Right ventricle myocardium inferior (tissue), 1 donor: Measurements from ENCODE around the gene RCBTB2. TPM values are rescaled to one million over a fixed set of nuclear protein-coding genes. Genes with fewer than 3 reads are reported as not detected.
"Not testable (repeated sequence)": the region's sequence is repeated elsewhere in the genome, so short reads cannot be mapped to it uniquely, and the experiment has no call there.

Experiments
- ATAC-seq: fragments of 200-7000 bp; cut with Tn5 transposase; one replicate; pipeline ENCODE4 v1.9.1; 2020; ENCODE audit warnings: mild to moderate bottlenecking, moderate library complexity
- DNase-seq: peaks from one replicate; pipeline ENCODE4 v3.0.0; 2021; ENCODE audit errors: missing footprints
- intact Hi-C: fragments of 100-400 bp; cut with DNase I; formaldehyde crosslinking; loops from one replicate; pipeline ENCODE4 v1.11.0; 2022
- long read RNA-seq: library from polyadenylated mRNA; unstranded; transcript quantifications from one replicate; pipeline ENCODE4 v2.0.0, GENCODE V29; 2021
- total RNA-seq: library from RNA; stranded (reverse); fragmentation: NEBNext Ultra II Directional; extraction: Animal tissue kit (Norgen Biotek cat#: 25700); gene quantifications from one replicate; pipeline ENCODE4 v1.2.1, GENCODE V29; 2021
- donor health status: DM: no; HTN: yes; CAD: no; lungs with severe emphysema.

Gene RCBTB2
- total RNA-seq: 16.4 TPM
- long read RNA-seq, transcript RCBTB2-201 (15 exons, 3,232 nt): major isoform, 8 of 13 reads
- long read RNA-seq, partial matches to known transcripts: 0 of 13 reads
- long read RNA-seq, other reads (novel, unspliced or antisense): 4 of 13 reads

DNA sequence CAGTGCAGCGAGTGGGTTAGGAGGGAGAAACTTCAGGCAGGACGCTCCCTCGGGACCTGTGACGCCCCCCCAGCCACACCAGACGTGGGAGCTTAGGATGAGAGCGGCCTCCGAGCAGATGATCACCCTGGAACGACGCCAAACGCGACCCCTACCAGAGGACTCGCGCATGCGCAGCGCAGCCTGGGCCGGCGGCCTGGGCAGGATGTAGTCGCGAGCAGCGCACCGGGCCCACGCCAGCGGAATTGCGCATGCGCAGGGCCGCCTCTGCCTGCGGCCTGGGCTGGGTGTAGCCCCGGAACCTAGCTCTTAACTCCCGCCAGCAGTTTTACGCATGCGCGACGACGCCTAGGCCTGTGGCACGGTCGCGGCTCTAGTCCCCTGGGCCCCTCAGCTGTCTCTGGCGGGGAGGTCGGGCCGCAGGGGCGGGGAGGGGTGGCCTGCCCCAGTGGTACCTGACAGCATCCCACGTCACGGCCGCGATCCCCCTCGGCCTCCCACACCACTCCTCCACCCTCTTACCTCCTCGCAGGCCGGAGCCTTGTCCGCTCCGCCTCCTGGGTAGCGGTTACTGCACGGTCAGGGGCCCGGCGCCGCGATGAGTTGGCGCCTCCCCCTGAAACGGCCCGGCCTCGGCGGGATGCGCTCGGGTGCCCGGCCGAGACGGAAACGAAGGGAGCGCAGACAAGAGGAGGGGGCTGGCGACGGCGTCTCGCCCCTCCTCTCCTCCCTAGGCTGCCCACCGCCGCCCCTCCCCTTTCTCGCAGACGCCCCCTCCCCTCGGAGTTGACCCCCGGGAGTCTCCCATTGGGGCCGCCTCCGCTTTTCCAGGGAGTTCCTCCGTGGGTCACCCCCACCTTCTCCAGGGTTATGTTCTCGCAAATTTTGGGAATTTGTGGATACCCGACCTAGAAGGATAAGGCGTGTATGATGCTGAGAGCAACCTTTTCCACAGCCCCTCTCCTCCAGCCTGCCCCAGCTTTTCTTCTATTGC is at the start of gene RCBTB2:
TSS of gene RCBTB2 (minus strand) at position 575 of the 994 bp plus-strand sequence. CDS start 11,141 bp downstream, outside the sequence.
- intact Hi-C loops: loop anchor here (1.0 to 5.0 kb wide), 3 partner anchors 9 to 121 kb away; partner anchors contain the start of gene LPAR6
- DNase-seq (peak; percentile 100), ATAC-seq (peak; percentile 98)

DNA sequence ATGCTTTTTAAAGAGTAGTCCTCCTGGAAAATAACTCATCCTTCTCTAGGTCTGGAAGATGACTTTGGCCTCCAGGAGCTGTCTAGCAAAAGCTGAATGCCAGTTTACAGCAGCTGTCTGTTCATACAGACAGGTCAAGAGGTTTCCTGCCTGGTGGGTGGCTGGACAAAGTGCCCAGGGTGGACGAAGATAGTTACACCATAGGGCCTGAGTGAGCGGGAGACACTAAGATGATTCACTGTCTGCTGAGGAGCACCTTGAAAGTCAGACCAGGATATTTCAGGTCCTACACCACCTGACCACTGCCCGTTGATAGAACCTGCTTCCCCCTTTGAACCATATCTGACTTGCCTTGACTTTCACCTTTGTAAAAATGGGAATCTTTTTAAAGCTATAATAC is 49.2 kb upstream of the RCBTB2 start:
- DNase-seq (no peak), ATAC-seq (no peak)
- intact Hi-C loops: loop anchor here (10.0 kb wide), 2 partner anchors 347 to 457 kb away; partner anchors contain the start of gene ITM2B

DNA sequence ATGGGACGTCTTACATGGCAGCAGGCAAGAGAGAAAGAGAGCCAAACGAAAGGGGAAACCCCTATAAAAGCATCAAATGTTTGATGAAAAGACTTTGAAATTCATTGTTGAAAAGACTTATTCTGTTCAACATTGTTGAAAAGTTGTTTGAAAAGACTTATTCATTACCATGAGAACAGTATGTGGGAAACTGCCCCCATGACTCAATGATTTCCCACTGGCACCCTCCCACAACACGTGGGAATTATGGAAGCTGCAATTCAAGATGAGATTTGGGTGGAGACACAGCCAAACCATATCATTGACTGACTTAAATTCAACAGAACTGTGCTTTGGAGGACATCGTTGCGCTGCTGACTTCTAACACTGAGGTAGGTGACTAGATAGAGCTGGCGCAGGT is 48.0 kb upstream of the RCBTB2 start:
- intact Hi-C loops: loop anchor here (1.0 to 10.0 kb wide), 4 partner anchors 180 to 456 kb away; partner anchors contain the start of gene ITM2B
- ATAC-seq (no peak), DNase-seq (no peak)

DNA sequence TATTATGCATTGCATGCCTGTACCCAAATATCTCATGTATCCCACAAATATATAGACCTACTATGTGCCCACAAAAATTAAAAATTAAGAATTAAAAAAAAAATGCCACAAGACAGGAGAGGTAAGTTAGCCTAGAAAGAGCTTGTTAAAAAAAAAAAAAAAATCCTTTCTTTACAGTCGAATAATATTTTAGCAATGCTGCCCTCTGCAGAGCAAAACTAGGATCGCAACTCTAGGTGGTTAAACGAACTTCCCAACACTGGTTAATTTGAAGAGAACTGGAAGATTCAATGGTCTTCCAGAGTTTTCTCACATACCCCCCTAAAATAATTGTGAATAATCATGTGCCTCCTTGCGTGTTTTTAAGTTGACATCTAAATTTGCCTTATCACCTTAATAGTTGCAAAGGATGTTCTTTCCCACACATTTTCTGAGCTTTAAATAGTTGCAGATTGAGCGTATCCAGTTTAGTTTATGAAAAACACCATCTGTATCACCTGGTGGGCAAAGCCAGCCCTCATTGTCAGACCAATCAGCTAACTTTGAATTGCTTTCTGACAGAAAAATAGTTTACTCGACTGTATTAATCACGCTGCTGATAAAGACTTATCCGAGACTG is 47.4 kb upstream of the RCBTB2 start:
- intact Hi-C loops: loop anchor here (1.0 to 10.0 kb wide), 4 partner anchors 179 to 455 kb away; partner anchors contain the start of gene ITM2B
- DNase-seq: no peak
- peak; percentile 38 for ATAC-seq

DNA sequence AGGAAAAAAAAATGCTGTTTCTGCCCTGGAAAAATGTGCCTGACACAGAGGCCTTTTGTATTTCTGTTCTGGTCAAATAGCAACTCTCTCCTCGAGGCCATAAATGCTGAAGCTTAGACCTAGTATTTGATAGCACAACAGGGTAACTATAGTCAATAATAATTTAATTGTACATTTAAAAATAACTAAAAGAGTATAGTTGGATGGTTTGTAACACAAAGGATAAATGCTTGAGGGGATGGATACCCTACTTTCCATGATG is 47.0 kb upstream of the RCBTB2 start:
- DNase-seq, ATAC-seq: not testable (repeated sequence)
- intact Hi-C loops: loop anchor here (1.0 to 10.0 kb wide), 4 partner anchors 179 to 455 kb away; partner anchors contain the start of gene ITM2B

DNA sequence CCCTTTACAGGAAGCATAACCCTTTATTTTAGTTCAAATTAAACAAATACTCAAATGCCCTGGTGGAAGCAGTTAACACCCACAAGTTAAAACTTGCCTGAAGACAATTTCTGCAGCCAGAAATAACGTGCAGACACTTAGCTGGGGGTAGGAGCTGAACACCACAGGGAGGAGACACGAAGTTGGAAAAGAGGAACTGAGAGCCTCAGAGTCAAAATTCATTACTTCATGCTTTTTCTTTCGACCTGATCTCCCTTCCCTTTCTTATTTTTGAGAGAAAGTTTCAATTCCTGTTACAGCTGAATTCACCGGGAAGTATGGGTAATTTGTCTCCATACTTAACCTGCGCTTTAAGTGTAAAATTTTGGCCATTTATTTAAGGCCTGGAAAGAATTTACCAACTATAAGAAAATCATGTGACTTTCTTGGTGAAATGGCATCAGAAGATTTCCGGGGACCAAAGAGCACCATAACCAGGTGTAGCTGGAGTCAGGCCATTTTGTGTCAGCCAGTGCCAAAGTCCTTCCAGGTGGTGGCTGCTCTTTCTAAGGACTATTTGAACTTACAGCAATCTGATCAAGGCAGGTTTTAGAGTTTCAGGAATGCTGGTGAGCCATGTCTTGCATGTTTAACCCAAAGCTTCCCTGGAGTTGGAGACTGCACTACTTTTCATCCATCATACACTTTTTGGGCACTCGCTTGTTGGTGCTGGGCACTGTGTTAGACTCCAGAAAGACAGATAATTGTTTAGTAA is 46.5 kb upstream of the RCBTB2 start:
- intact Hi-C loops: no loop called here
- DNase-seq: no peak
- ATAC-seq: peak; percentile 52

DNA sequence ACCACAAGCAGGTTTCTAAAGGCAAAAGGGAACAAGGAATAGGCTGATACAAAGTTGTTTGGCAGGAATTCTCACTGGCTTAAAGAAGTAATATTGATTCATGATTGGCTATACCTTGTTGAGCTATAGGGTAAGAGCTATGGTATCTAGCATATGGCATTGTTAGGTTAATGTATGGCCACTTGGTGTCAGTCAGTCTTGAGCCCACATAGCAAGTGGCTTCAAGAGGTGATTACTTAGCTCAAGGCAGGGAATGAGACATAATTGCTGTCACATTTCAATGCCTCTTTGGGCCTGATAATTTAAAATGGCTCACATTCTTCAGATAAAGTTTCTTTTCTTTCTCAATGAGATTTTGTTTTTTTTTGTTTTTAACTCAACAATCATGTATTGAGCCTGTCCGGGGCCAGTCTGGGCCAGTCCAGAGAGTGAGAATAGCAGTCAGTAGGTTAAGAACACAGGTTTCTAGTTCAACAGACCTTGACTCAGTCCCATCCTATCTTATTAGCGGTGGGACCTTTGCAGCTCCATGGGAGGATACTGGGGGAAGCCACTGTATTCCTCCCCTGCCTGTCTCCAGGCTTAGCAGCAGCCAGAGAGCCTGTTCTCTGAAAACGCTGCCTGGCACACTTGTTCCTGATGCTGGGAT is 45.8 kb upstream of the RCBTB2 start:
- intact Hi-C loops: no loop called here
- peak; percentile 20 for ATAC-seq
- DNase-seq: no peak

DNA sequence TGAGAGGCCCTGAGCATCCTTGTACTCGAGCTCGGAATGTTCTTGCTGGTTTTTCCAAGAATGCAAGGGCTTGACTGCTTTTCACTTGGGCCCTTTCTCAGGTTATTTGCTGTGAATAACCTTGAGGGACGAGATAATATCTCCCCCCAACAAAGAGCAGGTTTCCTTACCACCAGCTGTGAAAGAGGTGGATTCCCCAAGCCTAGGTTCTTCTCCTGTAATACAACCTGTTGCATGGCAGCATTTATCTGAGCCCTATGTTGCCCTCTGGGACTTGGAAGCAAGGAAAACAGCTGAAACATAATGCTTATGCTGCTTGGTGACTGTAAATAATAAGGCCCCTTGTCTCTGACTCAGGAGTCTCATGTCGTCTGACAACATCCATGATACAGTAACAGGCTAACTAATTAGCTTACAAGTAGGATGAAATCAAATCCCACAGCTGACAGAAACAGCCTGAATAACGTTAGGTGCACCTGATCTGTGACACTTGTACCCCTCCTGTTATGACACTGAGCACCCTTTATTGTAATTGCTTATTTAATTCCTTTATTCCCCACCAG is 43.6 kb upstream of the RCBTB2 start:
- intact Hi-C loops: no loop called here
- ATAC-seq: no peak
- no peak for DNase-seq

DNA sequence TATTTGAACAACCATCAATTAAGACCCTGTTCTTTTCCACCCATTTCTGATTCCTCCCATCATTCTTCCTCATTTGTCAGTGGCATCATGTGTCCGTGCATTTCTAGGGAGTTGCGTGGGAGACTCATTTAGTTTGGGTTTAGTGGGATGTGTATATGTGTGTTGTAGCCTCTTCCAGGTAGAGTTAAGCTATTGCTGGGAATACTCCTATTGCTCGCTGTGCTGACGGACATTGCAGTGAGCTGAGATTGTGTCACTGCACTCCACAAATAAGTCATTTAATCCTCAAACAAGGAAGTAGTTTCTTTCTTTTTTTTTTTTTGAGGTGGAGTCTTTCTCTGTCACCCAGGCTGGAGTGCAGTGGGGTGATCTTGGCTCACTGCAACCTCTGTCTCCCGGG is 42.2 kb upstream of the RCBTB2 start:
- DNase-seq: no peak
- intact Hi-C loops: no loop called here
- ATAC-seq: no peak

DNA sequence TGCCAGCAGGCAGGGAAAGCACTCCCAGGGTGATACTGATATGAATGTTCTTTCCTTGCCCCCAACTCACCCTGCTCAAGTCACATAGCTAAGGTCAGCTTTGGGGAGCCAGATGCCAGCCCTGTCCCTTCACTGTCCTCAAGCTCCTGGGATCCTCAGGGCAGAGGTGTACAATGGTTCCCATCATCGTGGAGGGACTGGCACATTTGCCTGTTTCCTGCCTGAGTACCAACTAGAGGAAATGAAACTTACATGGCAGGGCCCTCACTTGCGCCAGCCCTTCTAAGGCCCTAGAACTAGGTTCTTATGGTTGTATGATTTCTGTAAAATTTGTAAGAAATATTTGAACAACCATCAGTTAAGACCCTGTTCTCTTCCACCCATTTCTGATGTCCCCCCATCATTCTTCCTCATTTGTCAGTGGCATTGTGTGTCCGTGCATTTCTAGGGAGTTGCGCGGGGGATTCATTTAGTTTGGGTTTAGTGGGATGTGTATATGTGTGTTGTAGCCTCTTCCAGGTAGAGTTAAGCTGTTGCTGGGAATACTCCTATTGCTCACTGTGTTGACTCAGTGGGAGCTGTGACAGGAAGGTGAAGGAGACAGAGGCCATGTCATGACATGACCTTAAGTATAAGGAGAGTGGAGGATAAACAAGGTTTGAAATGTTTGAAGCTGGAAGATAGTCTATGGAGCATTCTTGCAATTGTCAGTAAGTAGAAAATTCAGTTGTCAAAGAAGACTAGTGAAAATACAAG is 41.3 kb upstream of the RCBTB2 start:
- DNase-seq: no peak
- no peak for ATAC-seq

DNA sequence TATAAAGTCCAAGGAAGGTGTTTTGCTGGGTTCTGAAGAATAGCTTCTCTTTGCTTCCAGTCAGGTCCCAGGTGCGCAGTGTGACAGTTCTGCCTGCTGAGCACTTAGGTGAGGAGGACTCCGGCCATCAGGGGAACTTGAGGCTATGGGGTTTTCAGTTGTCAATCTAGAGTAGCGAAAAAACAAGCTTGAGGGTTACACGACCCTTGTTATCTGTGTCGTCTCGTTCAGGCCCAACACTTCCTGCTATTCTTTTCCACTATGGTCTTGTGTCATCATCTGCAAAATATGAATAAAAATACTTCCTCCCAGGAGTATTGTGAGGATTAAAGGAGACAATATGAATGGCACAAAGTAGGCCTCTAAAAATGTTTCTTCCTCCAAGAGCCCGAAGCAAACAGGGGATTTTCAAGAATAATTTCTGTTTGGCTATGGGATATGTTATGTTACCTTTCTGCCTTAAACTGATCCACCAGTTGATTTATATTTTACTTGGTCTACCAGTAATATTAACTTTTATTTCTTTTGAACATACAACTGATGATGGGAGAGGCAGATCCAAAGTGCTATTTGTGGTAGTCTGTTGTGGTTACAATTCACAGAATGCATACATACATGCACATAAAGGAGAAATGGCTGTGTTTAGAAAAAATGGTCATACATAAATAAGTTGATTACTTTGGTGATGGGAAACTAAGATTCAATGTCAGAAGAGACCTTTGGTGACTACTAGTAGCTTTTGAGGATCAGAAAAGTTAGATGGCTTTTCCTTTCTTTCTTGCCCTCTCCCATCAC is 40.5 kb upstream of the RCBTB2 start:
- intact Hi-C loops: loop anchor here (5.0 kb wide), 1 partner anchor 41 kb away; the partner anchor contains the start of gene RCBTB2
- DNase-seq (no peak), ATAC-seq (no peak)

More for the DNA sequence above, 41.3 kb upstream of the RCBTB2 start:
- intact Hi-C loops: loop anchor here (5.0 kb wide), 1 partner anchor 42 kb away; the partner anchor contains the start of gene RCBTB2

DNA sequence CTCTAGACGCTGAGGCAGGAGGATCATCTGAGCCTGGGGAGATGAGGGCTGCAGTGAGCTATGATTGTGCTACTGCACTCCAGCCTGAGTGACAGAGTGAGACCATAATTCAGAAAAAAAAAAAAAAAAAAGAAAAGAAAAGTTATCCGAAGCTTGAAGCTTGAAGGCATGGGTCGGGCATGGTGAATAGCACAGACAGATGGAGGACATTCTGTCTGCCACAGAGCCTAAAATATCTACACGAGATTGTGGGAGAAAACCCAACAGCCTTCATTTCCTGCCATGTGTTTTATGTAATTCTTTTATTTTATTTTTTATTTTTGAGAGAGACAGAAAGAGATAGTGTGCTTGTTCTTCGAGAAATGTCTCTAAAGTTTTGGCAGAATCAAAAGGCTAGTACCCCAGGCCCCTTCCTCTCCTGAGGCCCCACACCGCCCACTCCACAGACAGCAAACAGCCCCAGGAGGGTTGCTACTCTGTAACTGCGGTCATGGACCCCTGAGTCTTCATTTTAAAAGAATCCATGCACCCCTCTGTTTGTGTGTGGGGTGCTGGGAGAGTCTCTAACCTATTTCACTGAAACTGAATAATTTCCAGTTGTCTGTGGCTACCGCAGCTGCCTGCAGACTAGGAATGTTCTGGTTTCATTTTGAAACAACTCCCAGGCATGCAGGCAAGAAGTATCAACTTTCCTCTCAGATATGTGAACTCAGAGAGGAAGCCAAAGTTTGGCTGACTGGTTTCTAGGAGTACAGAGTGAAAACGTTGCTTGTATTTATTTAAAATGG is 38.4 kb upstream of the RCBTB2 start:
- no peak for DNase-seq
- intact Hi-C loops: loop anchor here (2.0 to 5.0 kb wide), 2 partner anchors 27 to 39 kb away; partner anchors contain the start of gene RCBTB2
- ATAC-seq: peak; percentile 71

DNA sequence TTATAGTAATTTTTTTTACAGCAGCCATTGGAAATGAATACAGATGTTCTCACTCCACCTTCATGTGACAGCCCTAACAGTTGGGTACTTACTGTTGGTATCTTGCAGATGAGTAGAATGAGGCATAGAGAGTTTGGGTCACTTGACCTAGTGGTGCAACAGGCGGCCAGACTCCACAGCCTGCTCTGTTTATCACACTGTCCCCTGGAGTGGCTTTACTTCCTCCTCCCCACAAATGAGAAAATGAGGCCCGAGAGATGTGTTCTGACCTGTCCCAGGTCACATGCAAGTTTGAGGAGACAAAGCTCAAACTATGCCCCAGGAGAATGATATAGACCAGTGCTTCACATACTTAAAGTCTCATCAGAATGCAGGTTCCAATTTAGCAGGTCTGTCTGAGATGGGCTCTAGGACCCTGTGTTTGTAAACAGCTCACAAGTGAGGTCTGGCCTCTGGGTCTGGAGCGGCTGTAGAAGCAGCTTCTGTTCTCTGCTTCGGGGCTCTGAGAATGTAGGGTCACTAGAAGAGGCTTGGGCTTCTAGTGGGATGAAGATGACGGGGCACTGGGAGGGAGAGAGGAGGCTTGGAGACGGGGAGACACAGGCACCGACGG is 37.4 kb upstream of the RCBTB2 start:
- peak; percentile 33 for ATAC-seq
- no peak for DNase-seq
- intact Hi-C loops: loop anchor here (2.0 to 5.0 kb wide), 2 partner anchors 26 to 38 kb away; partner anchors contain the start of gene RCBTB2

DNA sequence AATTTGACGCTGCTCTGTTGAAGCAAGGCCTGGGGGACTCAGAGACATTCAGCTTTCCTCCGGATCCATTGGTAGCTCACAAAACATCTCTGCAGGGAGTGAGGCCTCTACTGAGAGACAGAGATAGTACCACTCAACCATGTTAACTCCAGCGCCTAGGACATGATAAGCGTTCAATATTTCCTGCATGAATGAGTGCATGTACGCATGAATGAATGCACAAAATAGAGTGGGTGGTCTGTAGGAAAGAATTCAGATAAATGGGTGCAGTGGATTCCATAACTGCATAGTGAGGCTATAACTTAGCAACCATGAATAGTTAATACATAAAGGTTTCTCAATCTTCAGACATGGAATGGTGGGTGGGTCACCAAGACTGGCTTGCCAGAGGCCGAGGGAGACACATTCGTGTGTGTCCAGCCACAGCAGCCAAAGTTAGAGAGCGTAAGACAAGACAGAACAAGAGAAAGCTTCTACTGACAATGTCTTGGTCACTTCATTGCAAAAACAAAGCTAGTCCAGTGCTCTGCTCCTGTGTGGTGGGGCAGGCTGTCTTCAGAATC is 36.3 kb upstream of the RCBTB2 start:
- intact Hi-C loops: no loop called here
- DNase-seq: no peak
- ATAC-seq: no peak
